Keratinocyte (primary cell): ENCODE results near the gene CHIT1.

Experiments used
- CTCF ChIP-seq, 3 experiments: IDR thresholded peaks in 1 of 3; conservative IDR thresholded peaks in 1 of 3; optimal IDR thresholded peaks in 1 of 3; 2 replicates in 2 of 3; 3 replicates in 1 of 3; pipeline versions ENCODE3 to v1.5.1; 2011; ENCODE audit warnings: low read length in 3 of 3, mild to moderate bottlenecking in 3 of 3, moderate library complexity in 2 of 3, control low read depth in 1 of 3, inconsistent platforms in 1 of 3; ENCODE audit not compliant: insufficient read depth in 2 of 3; ENCODE audit errors: extremely low read depth in 1 of 3
- EZH2 ChIP-seq: IDR thresholded peaks from one replicate; pipeline ENCODE4 v1.6.1; 2012; ENCODE audit warnings: inconsistent platforms, mild to moderate bottlenecking, low read length, moderate library complexity

GRCh38 chr1:203185585-203185984, 43.9 kb downstream of the CHIT1 start:
- TF ChIP-seq CTCF (optimal IDR thresholded peaks at IDR 0.05 in 1 of 3, IDR thresholded peaks at IDR 0.05 in 1 of 3, conservative IDR thresholded peaks at IDR 0.05 in 1 of 3; ENCODE audit: extremely low read depth in 1 of 3, insufficient read depth in 2 of 3, low read length in 3 of 3), result no peak
- no peak for TF ChIP-seq EZH2
